HG02943 (cell line): ENCODE results near the gene NUSAP1.
"Not testable (repeated sequence)": the region's sequence is repeated elsewhere in the genome, so short reads cannot be mapped to it uniquely, and the experiment has no call there.

Source experiments
- ATAC-seq: cut with Tn5 transposase; IDR thresholded peaks from one replicate; pipeline ENCODE4 v1.9.1; 2021; ENCODE audit warnings: mild to moderate bottlenecking, low read depth, moderate library complexity; ENCODE audit not compliant: unreplicated experiment

Gene NUSAP1

GRCh38 chr15:41331281-41331680 lies 1.4 kb upstream of the NUSAP1 start:
- ATAC-seq, result no peak

DNA sequence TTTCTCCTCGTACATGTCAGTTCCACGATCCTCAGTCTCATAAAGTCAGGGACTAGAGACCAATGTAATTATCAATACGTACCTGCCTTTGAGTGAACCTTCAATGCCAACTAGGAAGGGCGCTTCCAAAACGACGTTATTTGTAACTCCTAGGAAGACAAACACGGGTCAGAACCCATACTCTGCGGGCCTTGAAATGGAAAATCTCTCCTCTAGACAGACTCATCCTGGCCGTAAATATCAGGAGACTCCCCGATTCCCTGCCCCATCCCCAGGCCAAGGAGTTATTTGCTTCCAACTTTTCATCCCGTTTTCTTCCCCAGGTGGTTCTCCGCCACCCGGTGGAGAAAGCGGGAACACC lies 868 bp upstream of the NUSAP1 start:
- no peak for ATAC-seq

DNA sequence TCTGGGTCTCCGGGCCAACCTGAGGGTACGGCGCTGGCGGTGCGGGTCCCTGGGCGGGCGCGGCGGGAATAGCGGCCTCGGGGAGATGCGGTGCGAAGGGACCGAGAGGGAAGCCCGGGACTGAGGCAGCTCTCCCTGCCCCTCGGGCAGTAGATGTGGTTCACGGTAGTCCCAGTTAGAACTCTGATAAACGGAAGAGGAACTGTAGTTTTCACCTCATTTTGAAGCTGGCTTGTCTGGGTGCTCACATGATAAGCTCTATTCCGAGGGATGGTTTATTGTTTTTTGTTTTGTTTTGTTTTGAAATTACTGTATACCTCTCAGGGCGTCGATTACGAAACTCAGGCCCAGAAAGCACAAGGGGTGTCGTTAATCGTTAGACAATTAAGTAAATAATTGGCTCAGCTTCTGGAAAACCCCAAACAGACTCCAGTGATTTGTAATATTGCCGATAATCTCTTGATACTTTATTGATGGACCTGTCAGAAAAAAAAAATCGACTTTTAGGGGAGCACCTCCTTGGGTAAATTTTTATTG lies 413 bp downstream of the NUSAP1 start:
- ATAC-seq, result peak; percentile 26

DNA sequence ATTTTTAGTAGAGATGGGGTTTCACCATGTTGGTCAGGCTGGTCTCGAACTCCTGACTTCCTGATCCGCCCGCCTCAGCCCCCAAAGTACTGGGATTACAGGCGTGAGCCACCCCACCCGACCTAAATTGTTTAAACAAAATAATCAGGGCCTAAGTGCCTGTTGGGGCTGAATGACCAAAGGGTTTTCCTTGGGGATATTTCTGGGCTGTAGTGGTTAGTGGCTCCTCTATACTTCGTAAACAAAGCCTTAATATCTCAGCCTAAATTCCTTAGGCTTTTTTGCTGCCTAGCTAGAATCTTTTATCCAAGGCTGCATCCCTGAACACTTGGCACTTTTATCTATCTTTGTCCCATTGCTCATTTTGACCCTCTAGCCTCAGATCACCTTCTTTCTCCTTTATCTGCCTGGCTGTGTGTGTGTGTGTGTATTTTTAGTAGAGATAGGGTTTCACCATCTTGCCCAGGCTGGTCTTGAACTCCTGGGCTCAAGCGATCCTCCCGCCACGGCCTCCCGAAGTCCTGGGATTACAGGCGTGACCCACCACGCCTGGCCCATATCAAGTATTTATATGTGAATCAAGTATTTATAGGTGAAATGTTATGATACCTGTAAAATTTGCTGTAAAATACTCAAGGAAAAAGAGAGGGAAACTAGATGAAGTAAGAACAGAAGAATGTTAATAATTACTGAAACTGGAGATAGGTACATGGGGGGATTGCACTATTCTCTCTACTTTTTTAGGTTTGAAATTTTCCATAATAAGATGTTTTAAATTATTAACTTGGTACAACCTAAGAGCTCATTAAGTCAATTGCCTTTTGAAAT lies 1.8 kb downstream of the NUSAP1 start:
- no peak for ATAC-seq

GRCh38 chr15:41336549-41336948 lies 3.9 kb downstream of the NUSAP1 start:
- no peak for ATAC-seq

GRCh38 chr15:41337047-41337446 lies 4.4 kb downstream of the NUSAP1 start:
- no peak for ATAC-seq

DNA sequence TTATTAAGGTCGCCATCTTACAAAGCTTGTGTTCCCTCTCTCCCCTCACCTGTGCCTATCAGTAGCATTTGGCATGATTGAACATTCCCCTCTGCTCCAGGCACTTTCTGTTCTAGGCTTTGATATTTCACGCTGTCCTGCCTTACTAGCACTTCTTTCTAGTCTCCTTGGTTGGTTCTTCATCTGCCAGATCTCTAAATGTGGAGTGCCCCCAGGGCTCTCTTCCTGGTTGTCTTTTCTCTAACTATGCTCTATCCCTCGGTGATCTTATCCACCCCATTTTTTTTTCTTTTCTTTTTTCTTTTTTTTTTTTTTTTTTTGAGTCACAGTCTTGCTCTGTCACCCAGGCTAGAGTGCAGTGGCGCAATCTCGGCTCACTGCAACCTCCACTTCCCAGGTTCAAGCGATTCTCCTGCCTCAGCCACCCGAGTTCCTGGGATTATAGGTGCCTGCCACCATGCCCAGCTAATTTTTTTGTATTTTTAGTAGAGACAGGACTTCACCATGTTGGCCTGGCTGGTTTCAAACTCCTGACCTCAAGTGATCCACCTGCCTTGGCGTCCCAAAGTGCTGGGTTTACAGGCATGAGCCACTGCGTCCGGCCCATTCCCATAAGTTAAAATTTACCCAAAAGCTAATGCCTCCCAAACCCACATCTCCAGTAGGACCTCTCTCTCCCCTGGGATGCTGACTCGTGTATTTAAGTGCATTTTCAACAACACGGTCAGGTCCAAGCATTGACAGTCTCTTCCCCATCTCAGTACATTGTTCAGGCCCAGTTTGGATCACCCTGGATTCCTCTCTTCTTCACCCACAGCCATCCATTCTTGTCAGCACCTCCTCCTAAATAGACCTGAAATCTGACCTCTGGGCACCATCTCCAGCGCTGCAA lies 5.2 kb downstream of the NUSAP1 start:
- no peak for ATAC-seq

DNA sequence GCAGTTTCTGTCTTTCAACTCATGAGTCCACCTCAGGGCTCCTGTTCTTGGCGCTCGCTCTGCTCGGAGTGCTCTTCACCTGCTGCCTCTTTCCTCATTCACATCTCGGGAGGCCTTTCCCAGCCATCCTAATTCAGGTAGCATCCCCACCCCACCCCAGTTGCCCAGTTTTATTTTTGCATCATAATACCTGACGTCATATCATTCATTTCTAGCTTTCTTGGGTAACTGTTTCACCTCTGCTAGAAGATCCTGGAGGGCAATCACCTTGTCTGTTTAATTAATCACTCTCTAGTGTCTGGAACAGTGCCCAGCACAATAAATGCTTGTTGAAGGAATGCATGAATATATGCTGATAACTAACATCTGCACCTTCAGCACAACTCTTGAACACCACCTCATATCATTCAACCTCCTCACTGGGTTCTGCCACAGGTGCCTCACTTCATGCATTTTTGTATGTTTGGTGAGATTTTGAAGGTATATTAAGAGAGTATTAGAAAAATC lies 7.6 kb downstream of the NUSAP1 start:
- no peak for ATAC-seq

DNA sequence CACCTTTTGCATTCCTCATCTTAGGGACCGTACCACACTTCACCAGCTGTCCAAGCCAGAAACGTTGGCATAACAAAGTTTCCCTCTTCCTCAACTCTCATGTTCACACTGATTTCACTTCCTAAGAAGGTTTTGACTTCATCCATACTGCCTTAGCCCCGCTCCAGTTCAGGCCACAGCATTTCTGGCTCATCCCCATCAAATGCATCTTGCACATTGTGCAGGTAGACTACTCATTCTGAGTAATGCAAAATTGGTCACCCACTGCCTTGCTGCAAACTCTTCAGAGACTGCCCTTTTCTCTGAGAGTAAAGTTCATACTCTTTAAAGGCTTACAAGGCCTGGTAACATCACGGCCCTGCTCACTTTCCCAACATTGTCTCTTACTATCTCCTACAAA lies 8.8 kb downstream of the NUSAP1 start:
- ATAC-seq, result no peak

DNA sequence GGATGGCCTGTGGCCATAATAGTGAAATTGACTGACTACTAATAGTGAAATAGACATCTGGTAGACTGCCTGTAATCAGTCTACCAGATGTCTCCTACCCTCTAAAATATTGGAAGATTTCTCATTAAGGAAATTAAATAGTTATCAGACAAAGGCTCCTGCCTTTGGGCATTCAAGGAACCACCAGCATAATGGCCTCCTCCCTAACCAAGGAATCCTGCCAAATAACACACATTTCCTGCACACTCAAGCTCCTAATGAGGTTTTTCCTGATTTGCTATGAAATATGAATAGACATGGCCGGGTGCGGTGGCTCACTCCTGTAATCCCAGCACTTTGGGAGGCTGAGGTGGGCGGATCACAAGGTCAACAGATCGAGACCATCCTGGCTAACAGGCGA lies 14.6 kb downstream of the NUSAP1 start:
- ATAC-seq, result no peak

DNA sequence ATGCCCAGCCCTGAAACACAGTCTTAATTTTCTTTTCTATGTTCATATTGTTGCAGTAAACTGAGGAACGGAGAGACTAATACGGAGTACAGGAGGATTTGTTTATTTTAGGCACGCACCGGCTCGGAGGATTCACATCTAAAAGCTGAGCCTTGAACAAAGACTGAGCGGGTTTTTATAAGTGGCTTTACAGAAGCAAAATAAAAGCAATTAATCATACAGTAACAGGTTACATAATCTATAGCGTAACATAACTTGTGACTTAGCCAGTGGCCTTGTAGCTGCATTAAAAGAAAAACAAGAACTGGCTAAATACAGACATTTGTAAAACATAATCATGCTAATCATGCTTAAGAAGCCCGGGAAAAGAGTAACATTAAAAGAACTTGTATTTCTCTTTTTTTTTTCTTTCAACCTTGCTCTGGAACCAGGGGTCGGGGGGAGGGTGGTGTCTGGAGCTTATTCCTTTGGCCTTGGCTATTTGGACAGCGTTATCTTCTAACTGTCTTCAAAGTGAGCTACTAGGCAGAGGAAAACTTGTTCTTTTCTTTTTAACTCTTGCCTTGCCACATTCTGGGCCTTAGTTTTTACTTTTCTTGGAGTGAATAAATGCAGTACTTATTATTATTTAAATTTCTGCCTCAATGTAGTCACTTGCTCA lies 17.5 kb downstream of the NUSAP1 start:
- ATAC-seq, result no peak

DNA sequence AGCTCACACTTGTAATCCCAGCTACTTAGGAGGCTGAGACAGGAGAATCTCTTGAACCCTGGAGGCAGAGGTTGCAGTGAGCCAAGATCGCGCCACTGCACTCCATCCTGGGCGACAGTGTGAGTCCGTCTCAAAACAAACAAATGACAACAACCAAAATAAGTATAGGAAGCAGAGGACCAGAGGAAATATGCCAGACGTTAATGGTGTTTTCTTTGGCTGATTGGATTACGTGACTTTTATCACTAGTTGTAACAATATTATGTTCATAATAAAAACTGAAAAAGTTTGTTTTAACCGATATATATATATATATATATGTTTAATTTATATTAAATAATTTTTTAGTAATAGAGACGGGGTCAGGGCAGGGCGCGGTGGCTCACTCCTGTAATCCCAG lies 21.7 kb downstream of the NUSAP1 start:
- no peak for ATAC-seq

- no peak for ATAC-seq
These were observed 34.7 kb downstream of the NUSAP1 start for GRCh38 chr15:41367418-41367817.

DNA sequence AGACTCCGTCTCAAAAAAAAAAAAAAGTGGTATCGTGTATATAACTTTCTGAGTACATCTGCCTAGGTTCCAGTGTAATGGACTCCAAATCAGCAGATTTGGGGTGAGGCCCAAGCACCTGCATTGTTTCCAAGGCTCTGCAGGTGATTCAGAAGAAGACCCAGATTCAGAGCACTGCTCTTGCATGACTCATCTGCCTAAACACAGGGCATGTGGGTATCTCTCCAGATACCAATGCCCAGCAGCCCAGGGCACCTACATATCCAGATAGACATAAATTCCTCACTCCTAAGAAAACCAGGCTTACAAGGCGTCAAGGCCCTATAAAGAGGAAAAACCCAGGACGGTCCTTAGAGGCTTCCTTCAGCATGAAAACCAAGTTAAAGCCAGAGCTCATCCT lies 45.3 kb downstream of the NUSAP1 start:
- no peak for ATAC-seq

GRCh38 chr15:41383974-41384749 lies 51.5 kb downstream of the NUSAP1 start:
- not testable (repeated sequence) for ATAC-seq

GRCh38 chr15:41387646-41388045 lies 55.0 kb downstream of the NUSAP1 start:
- no peak for ATAC-seq

DNA sequence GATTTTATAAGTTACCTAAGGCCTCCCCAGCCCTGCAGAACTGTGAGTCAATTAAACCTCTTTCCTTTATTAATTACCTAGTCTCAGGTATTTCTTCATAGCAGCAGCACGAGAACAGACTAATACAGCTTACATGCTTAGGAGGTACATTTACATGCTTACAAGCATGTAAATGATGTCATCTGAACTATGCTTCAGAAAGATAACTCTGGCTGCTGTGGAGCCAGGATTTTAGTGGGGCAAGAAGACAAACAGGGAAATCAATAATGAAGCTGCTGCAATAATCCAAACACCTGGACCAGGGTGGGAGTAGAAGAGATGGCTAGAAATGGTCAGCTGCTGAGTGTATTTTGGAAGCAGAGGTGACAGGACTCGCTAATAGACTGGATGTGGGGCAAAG lies 60.0 kb downstream of the NUSAP1 start:
- ATAC-seq, result no peak

GRCh38 chr15:41394924-41395323 lies 62.2 kb downstream of the NUSAP1 start:
- no peak for ATAC-seq

DNA sequence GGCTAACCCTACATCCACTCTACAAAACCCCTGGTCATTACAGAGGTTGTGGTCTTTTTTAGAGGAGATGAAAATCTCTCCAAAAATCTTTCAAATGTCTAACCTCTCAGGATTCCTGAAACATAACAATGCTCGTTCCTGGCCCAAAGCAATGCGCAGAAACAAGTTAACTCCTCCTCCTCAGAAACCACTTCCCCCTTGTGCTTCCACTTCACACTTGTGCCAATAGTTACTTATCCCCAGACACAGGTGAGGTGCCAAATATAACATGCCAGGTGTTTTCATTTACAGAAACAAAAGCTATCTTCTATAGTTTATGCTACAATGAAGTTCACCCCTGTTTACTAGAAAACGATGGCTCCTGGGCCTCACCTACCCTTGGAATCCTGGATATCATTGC lies 63.4 kb downstream of the NUSAP1 start:
- no peak for ATAC-seq

GRCh38 chr15:41401904-41402267 lies 69.2 kb downstream of the NUSAP1 start:
- no peak for ATAC-seq
